ENCODE results near the gene BRK1.

DNA sequence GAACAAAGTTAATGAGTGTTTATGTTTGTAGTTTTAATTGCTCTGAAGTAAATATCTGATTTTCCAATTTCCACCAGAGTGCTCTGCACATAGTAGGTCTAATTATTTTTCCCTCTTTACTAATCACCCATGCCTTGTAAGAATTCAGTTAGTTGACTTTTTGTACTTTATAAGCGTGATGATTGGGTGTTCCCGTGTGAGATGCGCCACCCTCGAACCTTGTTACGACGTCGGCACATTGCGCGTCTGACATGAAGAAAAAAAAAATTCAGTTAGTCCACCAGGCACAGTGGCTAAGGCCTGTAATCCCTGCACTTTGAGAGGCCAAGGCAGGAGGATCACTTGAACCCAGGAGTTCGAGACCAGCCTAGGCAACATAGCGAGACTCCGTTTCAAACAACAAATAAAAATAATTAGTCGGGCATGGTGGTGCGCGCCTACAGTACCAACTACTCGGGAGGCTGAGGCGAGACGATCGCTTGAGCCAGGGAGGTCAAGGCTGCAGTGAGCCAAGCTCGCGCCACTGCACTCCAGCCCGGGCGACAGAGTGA, 25.6 kb downstream of the BRK1 start:
- TF ChIP-seq, protein P1, sequence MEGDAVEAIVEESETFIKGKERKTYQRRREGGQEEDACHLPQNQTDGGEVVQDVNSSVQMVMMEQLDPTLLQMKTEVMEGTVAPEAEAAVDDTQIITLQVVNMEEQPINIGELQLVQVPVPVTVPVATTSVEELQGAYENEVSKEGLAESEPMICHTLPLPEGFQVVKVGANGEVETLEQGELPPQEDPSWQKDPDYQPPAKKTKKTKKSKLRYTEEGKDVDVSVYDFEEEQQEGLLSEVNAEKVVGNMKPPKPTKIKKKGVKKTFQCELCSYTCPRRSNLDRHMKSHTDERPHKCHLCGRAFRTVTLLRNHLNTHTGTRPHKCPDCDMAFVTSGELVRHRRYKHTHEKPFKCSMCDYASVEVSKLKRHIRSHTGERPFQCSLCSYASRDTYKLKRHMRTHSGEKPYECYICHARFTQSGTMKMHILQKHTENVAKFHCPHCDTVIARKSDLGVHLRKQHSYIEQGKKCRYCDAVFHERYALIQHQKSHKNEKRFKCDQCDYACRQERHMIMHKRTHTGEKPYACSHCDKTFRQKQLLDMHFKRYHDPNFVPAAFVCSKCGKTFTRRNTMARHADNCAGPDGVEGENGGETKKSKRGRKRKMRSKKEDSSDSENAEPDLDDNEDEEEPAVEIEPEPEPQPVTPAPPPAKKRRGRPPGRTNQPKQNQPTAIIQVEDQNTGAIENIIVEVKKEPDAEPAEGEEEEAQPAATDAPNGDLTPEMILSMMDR (IDR thresholded peaks at IDR 0.05; ENCODE audit: low read length) = no peak
- TF ChIP-seq EZH2 (IDR thresholded peaks at IDR 0.05; ENCODE audit: borderline replicate concordance, low read length) = no peak
